Measurements from ENCODE around the gene TPT1.
"Not testable (repeated sequence)": the region's sequence is repeated elsewhere in the genome, so short reads cannot be mapped to it uniquely, and the experiment has no call there.

Gene TPT1

GRCh38 chr13:45365558-45365885 is 24.5 kb upstream of the TPT1 start:
- DNase-seq, result no peak

GRCh38 chr13:45364876-45365557 is 24.0 kb upstream of the TPT1 start:
- no peak for DNase-seq

- no peak for DNase-seq
Observed at GRCh38 chr13:45362939-45363338, 22.0 kb upstream of the TPT1 start.

DNA sequence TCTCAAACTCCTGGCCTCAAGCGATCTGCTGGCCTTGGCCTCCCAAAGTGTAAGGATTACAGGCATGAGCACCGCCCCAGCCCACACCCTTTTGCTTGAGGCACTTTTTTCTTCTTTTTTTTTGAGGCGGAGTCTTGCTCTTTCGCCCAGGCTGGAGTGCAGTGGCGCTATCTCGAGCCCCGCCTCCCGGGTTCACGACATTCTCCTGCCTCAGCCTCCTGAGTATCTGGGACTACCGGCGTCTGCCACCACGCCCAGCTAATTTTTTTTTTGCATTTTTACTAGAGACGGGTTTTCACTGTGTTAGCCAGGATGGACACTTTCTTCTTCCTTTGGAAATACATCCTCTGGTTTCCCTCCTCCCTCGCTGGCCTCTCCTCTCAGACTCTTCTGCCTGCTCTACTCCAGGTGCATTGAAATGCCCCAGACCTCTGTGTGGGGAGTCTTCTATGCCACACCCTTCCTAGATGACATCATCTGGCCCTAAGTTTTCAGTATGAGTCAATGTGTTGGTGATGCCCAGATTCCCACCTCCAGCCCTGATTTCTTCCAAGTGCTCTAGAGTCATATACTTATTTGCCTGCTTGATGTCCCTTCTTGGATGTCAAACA is 20.7 kb upstream of the TPT1 start:
- DNase-seq, result no peak

DNA sequence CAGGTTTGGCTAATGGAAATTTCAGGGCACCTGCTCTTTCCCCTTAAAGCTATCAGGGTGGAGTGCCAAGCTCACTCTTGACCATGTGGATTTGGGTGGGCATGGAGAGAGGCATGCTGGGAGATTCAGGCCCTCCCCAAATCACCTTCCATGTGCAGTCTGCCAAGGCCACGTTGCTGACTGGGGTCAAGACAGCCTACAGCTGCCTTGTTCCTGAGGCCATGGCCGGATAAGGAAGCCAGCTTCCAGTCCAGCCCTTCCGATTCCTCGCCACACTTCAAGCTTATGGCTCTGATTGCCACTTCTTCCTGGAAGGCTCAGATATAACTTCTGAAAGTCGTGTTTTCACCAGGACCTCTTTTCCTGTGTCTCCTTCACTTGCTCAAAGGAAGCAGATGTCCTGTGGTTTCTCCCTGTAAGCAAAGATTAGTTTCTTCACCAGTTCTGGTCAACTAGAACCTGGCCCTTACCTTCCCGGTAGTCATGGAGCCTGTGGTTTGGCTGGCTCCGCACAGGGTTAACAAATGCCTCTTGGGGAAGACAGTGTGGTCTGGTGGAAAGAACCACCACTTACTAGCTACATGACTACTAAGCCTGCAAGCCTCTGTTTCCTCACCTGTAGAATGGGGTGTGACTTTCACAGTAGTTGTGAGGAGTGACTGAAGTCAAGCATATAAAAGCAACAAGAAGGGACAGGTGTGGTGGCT is 16.1 kb upstream of the TPT1 start:
- no peak for DNase-seq

DNA sequence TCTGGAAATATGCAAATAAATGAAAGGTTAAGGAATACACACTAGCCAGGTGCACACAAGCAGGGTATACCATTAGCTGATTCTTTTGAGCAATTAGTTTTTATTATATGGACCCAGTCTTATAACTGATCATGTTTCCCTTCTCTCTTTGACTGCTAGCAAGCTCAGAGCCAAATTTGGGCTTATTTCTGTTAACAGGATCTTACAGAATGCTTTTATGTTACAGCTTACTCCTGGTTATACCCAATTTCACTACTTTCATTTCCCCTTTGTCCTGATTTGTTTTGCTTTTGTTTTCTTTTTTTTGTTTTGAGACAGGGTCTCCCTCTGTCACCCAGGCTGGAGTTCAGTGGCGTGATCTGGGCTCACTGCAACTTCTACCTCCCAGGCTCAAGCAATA is 12.9 kb upstream of the TPT1 start:
- DNase-seq, result no peak

- DNase-seq, result no peak
Observed at GRCh38 chr13:45352031-45352430, 11.0 kb upstream of the TPT1 start.

DNA sequence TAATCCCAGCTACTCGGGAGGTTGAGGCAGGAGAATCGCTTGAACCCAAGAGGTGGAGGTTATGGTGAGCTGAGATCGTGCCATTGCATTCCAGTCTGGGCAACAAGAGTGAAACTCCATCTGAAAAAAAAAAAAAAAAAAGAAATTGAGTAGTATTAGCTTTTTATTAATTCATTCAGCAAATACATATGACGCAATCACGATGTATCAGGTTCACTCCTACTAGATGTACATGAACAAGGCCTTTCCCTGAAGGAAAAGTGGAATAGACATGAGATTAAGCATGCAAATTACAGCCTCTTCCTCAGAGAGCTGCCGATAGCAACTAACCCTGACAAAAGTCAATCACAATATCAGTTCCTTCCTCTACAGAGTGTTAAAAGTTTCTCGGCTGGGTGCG is 9.2 kb upstream of the TPT1 start:
- no peak for DNase-seq

- DNase-seq, result no peak
Observed at GRCh38 chr13:45349438-45349837, 8.5 kb upstream of the TPT1 start.

- DNase-seq, result not testable (repeated sequence)
Observed at GRCh38 chr13:45344064-45344463, 3.1 kb upstream of the TPT1 start.

- DNase-seq, result not testable (repeated sequence)
Observed at GRCh38 chr13:45343102-45343501, 2.1 kb upstream of the TPT1 start.

- not testable (repeated sequence) for DNase-seq
Observed at GRCh38 chr13:45342668-45343067, 1.7 kb upstream of the TPT1 start.

- no peak for DNase-seq
Observed at GRCh38 chr13:45341799-45342500, 967 bp upstream of the TPT1 start.

DNA sequence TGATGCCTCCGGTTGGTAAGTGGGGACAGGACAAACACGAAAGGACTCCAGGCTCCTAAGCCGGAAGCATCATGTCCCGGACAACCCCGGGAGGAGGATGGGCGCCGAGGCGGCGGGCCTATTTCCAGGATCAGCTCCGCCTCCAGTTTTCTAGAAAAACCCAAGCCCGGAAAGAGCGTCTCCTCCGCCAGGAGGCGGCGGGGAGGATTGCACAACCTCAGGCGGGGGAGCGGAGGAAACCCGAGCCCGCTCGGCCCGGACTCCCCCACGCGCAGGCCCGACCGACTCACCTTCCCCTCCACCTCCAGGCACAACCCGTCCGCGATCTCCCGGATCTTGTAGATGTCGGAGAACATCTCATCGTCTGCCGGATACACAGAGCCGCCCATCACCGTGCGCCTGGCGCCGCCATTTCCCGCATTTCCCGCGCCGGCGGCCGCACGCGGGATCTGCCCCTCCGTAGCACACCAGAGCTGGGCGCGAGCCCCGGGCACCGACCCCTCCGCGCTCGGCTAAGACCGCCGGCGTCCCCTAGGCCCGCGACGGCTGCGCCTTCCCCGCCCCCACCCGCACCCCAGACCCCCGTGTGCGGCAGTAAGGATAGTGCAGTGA is 455 bp downstream of the TPT1 start:
- peak; percentile 79 to 84 for DNase-seq

GRCh38 chr13:45339867-45340266 is 1.1 kb downstream of the TPT1 start:
- peak; percentile 45 to 56 for DNase-seq

DNA sequence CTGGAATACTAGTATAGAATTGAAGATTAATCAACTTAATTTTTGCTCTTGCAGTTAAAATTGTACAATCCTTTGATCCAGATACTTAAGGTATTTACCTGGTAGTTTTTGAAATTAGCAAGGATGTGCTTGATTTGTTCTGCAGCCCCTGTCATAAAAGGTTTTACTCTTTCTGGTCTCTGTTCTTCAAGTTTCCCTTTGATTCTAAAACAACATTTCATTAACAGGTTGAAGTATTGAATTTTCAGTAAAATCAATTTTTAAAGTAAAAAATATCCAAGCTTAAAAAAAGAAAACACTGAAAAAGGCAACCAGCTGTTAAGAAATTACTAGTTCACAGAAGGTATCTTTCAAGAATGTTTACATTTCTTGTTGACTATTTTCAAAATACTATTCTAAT is 1.6 kb downstream of the TPT1 start:
- no peak for DNase-seq

DNA sequence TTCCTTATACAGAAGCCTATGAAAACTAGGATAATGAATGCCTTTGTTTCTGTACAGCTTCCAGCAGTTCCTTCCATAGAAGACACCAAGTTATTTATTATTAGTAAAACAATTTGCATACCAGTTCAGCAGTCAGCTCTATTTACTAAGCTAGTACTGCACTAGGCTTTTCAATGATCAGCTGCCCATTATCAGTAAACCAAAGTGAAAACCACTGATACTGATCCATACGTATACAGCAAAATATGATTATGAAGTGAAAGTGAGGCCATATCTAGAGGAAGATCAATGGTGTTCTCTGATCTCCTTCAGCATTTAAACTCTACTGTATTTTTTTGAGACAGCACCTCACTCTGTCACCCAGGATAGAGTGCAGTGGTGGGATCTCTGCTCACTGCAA is 3.2 kb downstream of the TPT1 start:
- DNase-seq, result no peak

DNA sequence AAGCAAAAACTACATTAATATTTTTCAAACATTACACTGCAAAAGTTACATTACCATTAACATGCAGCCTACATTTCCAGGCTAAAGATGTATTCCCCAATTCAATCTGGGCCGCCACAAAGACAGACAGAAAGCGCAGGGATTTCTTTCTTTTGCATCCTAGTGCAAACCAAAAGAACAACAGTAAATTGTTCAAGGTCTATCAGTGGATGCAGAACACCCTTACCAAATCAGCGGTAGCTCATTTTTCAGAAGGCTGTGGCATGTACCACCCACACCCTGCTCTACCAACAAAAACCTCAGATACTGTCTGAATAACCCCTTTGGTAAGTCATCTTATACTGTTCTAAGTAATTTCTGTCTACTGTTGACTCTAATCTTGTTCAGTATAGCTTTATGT is 3.6 kb downstream of the TPT1 start:
- DNase-seq, result no peak

DNA sequence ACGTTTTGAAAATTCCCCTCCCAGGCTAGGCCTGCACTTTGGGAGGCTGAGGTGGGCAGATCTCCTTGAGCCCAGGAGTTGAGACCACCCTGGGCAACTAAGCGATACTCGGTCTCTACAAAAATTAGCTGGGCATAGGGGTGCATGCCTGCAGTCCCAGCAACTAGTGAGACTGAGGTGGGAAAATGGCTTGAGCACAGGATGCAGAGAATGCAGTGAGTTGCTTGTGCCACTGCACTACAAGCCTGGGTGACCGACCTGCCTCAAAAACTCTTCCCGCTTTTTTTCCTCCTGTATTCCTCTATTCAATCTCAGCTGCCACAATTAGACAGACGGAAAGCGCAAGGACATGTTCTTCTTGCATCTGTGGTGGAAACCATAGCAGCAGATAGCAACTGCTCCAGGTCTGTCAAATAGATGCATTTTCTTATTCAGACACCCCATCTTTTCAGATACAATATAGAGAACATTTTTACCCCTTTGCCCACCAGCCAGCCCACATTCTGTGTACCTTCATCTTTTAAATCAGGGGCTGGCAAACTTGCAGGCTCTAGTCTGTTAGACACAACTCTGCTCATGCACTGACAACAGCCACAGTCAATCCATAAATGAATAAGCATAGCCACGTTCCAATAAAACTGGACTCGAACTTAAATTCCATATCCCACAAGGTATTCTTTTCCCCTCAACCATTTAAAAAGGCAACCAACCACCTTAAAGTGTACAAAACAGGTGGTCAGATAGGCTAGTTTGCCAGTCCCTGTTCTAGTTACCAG is 4.8 kb downstream of the TPT1 start:
- no peak for DNase-seq

DNA sequence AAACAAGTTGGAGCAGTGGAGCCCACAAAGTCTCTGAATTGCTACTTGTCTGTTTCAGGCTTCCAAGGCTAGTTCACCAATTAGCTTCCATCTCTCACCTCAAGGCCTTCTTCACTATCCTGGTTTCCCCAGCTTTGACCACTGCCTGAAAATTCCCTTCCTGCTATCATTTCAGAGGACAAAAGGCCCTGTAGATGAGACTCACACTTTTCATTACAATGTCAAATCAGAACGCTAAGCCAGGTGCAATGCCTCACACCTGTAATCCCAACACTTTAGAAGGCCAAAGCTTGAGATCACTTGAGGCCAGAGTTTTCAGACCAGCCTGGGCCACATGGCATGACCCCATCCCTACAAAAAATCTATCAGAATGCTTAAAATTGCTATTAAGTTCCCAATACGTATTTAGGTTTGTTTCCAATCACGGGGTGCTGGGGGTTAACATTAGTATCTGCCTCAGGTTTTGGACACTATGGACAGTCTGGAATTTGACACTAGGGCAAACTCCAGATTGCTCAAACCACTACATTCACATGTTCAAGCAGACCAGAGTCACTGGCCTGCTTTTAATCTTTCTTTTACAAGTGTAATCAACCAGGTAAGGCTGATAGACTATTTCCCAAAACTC is 5.5 kb downstream of the TPT1 start:
- no peak for DNase-seq

GRCh38 chr13:45333977-45334922 is 6.7 kb downstream of the TPT1 start:
- DNase-seq, result peak in 1 of 2 experiments; percentile 41
